ENCODE measurements around the gene COL16A1.

The COL16A1 gene

DNA sequence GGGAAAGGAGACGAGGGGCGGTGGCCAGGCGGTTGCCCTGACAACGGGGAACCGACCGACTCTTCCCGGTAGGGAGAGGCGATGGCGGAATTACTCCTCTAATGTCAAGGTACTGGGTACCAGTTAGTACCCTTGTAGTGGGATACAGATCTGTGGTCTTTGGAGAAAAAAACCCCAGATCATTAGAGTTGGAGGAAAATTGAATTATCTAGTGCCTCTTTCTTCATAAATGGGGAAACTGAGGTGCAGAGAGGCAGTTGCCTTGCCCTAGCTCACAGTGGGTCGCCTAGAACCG, 58.6 kb downstream of the COL16A1 start:
- DNase-seq, result no peak

DNA sequence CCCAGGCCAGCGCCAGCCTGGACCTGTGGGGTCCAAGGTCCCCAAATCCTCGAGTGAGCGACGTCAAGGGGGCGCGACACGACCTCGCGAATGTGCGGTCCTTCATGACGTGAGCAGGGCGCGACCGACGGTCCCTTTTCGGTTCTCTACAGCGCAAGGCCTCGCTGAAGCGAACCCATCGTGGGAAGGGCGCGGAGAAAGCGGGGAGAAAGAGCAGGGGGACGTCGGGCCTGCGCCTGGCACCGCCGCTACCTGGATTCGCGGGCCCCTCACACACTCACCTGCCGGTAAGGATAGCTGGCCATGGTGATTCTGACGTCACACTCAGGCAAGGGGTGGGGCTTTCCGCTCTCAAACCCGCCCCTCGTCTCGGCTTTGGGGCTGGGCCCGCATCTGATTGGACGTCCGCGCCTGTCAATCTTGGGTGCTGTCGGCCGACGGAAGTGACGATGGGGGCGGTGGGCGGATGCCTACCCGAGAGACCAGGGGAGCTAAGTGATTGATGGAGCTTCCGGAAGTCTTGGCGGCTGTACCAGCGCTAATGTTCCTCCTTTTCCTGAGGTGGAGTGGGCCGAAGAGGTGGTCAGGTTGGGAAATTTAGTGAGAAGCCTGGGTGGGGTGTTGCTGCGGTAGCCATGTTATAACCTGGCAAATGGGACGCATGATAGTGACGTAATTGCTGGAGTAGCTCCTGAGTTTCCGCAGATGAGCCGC, 59.1 kb downstream of the COL16A1 start, which contains the start of gene PEF1:
PEF1 (minus strand) TSS at position 317 of the 714 bp plus-strand sequence; CDS start at position 305, 12 bp downstream.
- DNase-seq, result peak; percentile 99 to 100 (median 100)

DNA sequence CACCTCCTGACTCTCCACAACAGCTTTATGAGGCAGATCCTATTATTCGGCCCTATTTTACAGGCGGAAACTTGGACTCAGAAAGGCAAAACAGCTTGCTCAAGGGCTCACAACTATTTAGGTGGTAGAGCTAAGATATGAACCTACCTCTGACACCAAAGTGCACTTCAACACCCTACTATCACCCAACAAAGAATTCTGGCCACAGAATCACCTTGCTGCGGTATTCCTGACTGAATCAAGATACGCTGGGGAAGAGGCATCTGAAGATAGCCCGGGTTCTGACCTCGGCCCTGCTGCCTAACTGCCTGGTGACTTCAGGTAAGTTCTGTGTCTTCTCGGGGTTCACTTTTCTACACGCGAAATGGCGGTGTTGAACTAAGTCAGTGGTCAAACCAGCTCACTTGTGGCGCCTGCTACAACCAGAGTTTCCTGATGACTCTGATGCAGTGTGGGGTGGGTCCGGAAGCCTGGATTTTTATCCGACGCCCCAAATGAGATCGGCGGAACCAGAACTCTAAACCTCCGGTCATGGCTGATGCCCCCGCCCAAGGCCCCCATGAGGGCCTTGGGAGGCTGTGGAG, 59.7 kb downstream of the COL16A1 start:
- DNase-seq, result no peak

DNA sequence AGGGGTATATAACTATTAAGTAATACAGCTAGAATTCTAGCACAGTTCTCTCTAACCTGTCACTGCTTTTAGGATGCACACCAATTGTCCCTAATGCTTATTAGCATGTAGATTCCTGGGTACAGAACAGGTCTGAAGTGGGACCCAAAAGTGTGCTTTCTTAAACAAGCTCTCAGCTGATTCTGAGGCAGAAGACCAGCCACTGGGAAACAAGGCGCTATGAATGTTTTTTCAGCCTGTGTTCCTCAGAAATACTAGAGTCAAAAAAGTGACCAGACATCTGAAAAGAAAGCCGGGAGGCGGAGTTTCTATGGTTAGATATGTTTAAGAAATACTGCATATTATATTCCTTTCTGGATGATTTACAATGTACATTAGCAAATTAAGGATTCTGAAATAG, 60.9 kb downstream of the COL16A1 start:
- DNase-seq, result no peak

DNA sequence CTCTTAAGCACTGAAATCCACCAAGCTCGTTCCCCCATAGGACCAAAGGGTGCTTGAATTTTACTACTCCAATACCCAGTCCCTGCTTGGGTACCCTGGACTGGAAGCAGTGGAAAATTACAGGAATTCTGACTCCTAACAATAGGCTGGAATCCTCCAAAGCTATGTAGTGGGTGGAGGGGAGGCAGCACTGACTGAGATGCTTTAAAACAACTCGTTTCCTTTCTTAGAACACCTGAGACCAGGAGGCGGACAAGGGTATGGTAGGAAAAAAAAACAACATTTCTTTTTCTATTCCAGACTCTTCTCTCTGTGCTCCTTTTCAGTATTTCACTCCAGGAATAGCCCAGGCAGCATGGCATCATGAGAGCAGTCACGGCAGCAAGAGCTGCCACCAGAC, 61.5 kb downstream of the COL16A1 start:
- no peak for DNase-seq

DNA sequence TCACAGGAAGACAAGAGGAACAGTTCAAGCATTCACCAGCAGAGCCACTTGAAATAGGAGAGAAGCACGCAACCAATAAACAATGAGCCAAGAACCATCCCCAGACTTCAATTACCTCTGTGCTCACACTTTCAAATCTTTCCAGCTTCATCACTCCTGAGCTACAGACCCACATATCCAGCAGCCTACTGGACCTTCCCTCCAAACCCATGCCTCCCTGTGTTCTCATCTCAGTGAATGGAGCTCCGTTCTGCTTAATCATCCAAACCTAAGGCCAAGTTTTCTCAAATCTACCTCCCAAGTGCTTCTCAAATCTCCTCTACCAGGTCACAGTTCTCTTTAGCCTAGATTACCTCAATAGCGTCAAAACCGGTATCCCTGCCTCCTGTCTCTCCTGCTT, 62.9 kb downstream of the COL16A1 start:
- no peak for DNase-seq

DNA sequence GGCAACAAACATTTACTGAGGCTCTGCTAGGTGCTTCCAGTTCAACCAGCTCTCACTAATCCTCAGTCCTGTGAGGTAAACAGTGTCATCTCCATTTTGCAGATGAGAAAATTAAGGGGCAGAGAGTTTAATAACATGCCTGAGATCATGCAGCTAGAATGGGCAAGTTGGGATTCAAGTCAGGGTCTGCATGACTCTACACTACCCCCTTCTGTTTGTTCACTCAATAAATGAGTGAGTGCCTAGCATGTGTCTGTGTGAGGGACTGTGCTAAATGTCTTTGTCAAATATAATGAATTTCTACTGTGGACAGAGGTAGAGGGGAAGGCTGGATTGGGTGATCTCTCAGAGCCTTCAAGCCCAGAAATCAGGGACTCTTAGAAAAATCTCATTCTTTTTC, 63.6 kb downstream of the COL16A1 start:
- no peak for DNase-seq

DNA sequence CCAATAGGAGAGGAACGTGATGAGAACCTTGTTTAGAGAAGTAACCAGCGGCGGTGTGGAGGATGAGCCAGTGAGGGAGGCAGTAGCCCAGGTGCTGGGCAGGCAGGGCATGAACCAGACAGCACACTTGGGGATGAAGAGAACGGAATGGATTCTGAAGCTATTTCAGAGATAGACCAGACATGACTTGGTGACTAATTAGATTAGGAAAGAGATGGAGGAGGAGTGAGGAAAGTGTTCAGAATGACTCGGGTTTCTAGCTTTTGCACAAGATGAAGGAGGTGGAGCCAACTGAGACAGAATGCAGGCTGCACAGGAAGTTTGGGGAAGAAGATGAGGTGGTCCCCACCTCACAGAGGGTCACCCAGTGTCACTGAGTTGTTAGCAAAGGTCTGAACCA, 64.3 kb downstream of the COL16A1 start:
- no peak for DNase-seq

DNA sequence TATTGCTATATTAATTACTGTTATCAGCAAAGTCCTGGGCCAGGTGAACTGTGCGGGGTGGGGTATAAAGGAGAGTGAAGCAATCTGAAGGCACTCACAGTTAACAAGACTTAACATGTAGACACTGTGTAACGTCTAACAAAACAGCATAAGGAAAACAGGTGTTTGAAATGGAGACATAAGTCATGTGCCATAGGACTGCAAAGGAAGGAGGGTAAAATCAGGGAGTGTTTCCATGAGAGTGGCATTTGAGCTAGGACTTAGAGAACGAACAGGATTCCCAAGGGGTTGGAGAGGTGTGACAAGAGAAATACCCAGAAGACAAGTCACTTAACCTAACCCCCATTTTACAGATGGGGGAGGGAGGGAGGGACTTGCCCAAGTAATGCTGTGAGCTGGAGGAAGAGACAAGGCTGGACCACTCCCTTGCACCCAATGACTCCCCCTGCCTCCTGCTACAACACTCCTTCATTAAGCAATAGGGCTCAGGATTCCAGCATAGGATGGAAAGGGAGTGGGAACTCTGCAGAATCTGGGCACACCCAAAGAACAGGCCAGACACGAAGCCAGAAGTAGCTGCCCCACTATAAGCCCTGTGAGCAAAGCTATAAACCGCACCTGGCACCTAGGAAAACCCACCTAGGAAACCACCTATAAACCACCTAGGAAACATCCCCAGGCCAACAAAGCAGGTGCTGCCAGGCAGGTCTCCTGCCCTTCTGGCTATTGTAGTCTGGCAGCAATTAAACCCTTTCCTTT, 65.7 kb downstream of the COL16A1 start:
- DNase-seq, result peak in 2 of 3 experiments; percentile 11 to 58

DNA sequence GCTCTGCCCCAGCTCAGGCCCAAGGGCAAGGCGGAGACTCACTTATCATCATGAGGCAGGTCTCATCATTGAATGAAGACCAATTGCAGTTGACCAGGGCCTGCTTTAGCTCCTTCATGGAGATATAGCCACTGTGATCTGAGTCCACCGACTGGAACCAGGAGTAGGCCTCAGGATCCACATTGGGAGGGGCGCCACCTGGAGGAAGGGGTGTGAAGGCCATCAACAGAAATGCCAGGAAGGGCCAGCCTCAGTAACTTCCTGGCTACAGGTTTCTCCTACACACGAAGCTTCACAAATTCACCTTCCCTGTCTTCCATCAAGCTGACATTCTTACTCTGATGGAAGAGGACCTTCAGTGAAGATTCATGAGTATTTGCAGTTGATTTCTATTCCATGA, 70.7 kb downstream of the COL16A1 start:
- peak in 1 of 3 experiments; percentile 3 for DNase-seq

DNA sequence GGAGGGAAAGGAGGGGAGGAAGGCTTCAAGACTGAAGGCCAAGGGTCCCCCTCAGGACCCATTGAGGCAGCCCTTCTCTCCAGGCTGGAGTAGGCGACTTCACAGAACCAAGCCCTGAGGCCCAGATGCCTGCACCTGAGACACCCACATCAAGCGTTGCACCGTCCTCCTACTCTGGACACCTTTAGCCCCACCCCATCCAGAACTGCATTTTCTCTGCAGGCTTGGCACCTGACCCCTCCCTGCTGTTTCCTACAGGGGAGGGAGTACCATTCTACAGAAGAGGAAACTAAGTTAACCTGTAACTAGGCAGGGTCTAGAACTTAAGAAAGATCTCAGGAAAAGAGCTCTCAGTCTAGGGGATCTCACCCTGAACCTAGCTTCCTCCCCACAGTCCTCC, 71.2 kb downstream of the COL16A1 start:
- DNase-seq, result no peak

DNA sequence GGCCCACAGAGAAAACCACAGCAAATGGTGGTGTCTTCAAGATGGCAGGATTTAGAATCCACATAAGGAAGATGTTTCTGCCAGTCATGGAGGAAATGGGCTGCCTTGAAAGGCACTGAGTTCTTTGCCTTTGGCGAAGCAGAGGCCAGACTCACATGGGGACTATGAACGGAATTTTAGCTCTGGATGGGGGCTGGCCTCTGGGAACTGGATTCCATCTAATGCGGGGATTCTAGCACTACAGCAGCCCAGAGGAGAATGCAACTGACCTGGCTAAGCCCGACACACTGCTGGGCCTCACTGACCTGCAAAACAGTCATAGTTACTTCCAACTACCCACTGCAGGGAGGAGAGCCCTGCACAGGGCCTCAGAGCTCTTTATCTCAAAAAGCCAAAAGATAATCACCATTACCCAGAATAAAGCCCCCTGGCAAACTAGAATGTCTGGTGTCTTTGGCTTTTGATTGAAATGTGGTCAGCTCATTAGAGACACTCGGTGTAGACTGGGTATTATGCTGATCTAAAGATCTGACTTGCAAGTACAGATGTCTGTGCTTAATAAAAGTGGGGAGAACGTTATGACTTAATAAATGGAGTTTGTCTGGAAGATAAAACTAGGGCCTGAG, 74.8 kb downstream of the COL16A1 start:
- no peak for DNase-seq

DNA sequence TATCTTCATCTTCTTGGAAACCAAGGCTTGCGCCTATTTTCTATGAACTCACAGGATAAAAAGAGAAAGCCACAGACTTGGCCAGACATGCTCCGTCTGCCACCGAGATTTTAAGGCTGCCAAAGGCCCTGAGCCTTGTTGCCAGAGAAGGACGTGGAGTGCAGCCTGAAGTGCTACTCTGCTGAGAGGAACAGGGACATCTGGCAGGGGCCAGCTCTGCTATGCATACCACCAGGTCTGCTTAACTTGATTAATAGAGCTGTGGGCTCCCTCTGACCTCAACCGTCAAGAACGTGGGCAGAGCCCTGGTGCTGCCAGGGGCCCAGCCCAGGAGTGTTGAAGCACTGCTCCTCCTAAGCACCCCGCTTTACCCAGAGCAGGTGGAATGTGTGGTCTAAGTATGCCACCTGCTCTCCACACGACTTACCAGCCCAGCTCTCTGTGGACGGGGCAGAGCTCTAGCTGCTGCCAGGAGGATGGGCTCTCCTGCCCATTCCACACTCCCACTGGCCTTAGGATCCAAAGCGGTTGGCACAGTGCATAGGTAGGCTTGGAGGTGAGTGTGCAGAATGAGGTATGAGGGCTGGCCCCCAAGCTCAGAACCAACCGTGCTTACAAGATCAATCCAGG, 75.8 kb downstream of the COL16A1 start:
- no peak for DNase-seq

DNA sequence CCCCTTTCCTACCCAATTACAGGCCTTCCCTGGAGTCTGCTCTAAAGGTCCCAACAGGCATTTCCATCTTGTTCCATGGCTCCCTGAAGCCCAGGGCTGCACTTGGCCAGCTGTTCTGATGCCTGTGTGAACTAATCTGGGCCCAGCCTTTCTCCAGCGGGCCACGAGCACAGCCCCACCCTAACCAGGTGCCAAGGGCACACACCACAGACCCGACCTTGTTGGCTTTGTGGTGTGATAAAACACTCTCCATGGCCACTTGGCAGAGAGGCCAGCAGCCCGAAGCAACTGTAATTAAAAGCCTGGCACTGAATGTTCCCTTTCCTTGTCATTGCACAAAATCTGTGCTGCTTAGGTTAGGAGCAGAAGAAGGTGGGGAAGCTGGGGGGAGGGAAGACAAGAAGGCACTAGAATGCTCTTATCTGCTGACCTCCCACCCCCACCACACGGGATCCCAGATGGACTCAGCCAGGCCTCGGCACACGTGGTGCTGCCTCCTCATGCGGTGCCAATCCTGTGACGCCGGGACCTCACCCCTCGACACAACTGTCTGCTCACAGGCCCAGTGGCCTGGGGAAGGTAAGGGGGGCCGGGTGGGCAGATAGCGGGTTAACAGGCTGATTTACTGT, 76.4 kb downstream of the COL16A1 start:
- DNase-seq, result no peak

DNA sequence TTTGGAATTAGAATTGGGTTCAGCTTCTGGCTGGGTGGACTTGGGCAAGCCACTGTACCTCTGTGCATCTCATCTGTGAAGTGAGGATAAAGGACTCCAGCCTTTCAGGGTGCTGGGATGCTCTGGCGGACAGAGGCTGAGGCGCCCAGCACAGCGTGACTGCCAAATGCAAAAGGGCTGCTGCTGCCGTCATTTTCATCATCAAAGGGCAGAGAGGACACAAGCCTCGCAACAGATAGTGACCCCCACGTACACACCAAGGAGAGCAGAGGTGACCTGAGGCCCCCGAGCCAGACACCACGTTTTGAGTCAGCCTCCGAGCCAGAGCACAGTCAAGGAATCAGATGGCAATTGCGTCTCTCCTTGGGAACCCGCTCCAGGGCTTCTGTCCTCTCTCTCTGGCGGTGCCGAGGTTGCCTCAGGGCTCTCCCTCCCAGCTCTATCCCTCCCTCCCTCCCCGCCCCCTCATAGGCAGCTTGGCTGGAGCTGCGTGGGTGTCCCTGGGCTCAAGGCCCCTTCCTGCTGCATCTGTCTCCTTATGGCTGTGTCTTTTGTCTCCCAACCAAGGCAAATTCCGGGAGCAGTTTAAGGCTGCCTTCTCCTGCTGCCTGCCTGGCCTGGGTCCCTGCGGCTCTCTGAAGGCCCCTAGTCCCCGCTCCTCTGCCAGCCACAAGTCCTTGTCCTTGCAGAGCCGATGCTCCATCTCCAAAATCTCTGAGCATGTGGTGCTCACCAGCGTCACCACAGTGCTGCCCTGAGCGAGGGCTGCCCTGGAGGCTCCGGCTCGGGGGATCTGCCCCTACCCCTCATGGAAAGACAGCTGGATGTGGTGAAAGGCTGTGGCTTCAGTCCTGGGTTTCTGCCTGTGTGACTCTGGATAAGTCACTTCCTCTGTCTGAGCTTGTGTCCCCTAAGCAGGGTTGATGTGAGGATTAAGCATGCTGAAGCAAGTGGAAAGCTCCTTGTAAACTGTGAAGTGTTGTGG, 77.3 kb downstream of the COL16A1 start:
- no peak for DNase-seq

DNA sequence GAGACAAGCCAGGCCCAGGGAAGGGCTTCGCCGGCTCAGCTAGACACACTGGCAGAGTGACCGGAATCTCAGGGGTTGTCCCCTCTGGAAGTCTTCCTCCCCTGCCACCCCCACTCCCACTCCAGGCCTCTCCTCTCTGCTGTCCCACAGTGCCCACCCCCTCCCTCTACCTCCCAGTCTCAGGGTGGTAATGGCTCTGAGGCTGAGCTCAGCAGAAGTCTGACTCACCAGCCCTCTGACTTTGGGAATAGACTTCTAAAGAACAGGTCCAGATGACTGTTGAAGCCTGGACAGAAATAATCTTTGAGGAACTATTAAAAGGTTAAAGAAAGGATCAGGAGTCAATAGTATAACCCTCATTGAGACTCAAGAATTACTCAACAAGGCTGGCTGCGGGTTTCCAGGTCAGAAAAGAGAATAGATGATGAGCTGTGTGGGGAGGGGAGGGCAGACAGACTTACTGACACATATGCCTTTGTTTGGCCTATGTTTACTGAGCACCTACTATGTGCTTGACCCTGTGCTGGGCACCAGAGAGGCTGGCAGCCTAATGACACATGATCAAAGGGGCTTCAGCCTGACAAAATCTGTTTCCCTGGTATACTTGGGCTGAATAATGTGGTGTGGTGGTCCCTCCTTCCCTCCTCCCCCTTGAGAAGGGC, 78.1 kb downstream of the COL16A1 start:
- DNase-seq, result no peak

DNA sequence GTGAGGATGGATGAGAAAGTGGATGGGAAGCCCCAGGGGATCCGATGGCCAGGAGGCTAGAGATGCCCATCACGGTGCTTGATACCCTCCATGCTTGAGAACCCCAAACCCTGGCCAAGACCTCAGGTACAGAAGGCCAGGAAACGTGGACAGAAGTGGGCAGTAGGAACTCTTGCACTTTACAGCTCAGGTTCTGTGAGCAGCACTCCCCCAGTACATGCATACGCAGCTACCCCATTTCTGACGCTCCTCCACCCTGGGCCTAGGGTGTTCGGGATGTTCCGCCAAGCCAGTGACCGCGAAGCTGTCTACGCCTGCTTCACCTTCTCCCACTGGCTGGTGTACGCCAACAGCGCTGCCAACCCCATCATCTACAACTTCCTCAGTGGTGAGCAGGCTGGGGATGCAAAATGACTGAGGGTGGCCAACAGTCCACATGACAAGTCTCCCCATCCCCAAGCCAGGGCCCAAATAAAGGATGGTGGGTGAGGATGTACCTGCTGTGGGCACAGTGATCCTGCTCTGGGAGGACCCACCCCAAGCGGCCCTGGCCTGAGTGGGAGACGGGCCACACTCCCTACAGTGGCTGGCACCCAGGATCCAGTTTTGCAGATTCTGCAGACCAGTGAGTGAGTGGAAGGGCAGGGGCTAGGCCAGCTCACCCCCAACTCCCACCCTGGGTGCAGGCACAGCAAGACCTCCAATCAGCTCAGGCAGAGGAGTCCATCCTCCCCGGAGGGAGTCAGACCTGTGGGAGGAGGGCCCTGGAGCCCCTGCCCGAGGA, 78.9 kb downstream of the COL16A1 start:
- DNase-seq, result no peak

DNA sequence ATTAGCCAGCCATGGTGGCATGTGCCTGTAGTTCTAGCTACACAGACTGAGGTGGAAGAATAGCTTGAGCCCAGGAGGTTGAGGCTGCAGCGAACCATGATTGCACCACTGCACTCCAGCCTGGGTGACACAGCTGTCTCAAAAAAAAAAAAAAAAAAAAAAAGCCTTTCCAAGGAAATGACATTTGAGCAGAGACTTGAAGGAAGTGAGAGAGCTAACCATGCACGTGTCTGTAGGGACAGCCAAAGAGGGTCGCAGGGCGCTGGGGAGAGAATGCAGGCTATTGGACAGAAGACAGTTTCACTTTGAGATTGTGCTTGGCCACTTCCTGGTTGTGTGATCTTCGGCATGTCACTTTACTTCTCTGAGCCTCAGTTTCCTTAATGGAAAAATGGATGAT, 79.5 kb downstream of the COL16A1 start:
- DNase-seq, result no peak

DNA sequence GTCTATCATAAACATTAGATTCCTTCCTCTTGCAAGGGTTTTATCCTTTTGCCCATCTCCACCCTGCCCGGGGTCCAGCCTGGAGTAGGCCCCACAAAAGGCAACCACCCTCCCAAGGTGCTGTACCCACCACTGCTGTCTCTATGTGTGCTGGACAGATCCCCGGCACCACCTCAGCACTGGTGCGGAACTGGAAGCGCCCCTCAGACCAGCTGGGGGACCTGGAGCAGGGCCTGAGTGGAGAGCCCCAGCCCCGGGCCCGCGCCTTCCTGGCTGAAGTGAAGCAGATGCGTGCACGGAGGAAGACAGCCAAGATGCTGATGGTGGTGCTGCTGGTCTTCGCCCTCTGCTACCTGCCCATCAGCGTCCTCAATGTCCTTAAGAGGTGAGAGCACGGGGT, 80.5 kb downstream of the COL16A1 start:
- DNase-seq, result no peak
